NCI-H82 (cell line): Measurements from ENCODE around the gene LGI2.
"Not testable (repeated sequence)": the region's sequence is repeated elsewhere in the genome, so short reads cannot be mapped to it uniquely, and the experiment has no call there.

ENCODE experiments used
- DNase-seq: peaks from one replicate; lab custom pipeline; 2025; lab: John Stamatoyannopoulos, UW

Gene LGI2

DNA sequence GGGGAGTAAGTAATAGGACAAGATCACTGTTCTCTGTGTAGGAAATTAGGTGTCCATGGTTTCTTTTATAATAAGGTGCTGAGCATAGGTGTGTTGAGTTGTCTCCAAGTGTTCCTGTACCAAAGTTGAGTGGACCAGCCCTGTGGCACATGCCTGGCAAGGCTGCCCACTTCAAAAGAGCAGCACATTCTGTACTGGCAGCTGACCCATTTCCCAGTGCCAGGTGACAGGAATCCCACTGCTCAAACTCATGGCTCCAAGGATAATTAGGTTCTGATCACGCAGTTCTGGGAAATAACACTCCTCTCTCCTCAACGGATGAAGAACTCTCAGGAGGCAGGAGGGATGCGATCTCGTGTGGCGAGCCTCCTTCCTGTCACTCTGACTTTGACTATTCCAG is 12.8 kb upstream of the LGI2 start:
- no peak for DNase-seq

DNA sequence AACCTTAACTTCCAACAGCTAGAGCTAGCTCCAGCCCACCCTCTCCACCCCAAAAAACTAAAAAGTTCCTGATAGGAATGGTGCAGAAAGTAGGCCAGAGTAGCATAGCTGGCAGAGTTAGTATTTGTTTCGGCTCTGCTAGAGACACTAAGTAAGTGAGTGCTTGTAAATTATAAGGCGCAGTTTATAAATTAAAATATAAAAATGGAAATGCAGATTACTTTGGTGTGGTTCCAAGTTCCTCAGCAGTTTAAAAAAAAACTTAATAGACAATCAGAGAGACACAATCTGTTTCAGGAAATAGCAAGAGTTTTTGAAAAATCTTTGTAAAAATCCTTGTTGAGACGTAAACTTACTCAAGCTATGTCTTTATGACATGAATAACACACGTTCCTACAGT is 2.8 kb upstream of the LGI2 start:
- no peak for DNase-seq

DNA sequence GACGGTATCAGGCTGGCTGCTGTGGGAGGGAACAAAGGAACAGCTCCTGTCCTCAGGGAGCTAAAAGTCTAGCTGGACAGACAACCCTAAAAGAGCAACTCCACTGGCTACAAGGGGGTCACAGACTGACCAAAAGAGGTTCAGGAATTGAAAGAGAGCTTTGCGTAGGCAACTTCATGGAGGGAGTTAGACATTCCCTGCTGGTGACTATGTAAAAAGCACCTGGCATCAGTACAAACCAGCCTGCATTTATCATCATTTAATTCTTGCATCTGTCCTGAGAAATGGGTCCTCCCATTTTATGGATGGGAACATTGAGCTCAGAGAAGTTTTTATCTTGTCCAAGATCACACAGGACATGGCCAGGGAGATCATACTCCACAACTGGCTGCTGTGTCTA is 1.4 kb upstream of the LGI2 start:
- no peak for DNase-seq

DNA sequence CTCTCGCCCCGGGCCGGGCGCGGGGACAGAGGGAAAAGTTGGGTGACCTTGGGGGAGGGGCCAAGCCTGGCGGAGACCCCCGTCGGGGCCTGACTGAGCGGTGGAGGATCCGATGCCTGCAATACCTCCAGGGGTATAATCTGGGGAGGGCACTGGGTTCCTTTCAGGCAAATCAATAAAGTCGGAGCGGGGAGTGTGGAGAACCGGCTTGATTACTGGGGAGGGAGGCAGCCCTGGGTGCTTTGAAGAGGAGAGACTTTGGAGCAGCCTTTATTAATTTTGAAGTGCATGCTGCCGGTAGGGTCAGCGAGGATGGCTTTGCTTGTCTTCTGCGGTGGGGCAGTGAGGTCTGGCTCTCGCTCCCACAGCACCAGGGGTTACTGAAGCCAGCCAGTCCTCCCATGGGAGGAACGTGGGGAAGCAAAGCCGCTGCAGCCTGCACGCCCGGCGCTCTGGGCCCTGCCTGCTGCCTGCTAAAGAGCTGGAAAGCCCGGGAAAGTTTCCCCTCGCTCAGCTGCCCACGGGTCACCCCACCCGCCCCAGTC is 403 bp upstream of the LGI2 start:
- peak; percentile 50 for DNase-seq

DNA sequence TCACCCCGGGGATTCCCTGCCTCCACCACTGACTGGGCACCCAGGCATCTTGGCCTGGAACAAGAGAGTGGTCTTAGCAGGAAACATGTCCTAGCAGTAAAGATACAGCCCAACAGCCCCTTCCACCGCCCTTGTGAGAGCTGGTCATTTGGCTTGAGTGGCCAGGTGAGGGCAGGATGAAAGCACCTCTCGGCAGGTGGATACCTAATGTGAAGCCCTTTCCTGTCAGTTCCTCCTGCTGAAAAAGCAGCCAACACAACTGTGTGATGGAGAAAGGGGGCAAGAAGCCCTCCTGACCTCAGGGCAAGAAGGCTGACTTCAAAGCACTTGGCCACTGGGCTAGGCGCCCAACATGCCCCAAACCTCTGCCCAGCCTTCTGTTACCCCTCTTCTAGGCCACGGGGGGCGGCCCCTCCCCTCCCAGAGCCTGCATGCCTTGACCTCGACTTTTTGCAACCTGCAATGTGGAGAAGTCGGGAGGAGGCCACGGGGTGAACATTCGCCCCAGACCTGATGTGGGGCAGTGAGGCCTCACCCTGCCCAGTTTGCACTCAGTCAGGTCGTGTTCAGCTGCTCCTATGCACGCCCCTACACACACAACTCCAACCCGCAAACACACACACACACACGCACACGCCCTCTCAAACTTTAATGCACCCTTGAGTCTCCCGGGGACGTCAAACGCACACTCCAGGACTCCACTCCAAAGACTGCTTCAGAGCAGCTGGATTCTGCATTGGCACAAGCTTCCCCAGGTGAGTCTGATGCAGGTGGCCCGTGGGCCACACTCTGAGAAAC is 1.1 kb downstream of the LGI2 start:
- DNase-seq = no peak

DNA sequence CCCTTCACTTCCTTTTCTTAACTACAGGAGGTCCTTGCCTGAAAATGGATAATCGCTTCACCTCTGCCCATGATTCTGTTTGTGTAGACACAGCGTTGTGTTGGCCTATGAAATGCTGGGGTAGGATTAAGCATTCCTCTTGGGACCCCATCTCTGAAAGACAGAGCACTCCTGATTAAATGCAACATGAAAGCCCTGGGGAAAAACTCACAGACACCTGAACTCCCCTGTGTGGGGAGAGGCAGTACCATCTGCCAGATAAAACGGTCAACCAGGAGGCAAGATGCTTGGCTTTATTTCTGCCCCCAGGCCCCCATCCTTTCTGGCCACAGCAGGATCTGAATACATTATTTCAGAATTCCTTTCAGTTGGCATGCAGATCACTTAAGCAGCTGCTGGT is 1.9 kb downstream of the LGI2 start:
- DNase-seq = peak; percentile 66

DNA sequence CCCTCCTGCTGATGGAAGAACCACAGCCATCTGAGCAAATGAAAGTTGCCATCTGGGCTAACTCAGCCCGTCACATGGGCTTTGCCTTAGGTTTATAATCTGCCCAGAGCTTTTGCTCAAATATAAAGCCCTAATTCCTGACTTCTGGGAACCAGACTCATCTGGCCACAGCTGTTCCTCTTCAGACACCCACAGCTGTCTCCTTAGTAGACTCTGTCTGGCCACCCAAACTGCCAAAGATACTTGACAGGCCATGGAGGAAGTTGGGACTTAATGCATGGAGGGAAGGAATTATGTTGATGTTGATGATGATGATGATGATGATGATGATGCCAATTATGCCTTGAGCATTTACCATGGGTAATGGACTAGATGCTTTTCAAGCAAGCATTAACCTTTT is 8.0 kb downstream of the LGI2 start:
- DNase-seq = peak; percentile 67

DNA sequence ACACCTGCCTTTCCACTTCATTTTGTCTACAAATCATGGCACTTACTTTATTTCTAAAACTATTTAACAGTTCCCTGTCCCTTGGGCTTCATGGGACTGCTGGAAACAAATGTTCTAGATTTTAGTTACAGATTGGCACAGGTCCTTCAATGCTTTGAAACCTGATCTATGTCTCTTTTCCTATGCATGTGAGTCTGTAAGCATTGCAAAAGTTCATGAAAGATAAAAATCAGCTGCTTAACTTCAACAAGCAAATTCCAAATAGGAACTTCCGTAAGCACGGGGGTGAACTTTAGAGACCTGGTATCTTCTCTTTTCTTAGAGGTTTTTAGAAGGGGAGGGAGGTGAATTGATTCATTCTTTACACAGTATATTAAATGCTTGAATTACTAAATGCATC is 9.5 kb downstream of the LGI2 start:
- DNase-seq = no peak

DNA sequence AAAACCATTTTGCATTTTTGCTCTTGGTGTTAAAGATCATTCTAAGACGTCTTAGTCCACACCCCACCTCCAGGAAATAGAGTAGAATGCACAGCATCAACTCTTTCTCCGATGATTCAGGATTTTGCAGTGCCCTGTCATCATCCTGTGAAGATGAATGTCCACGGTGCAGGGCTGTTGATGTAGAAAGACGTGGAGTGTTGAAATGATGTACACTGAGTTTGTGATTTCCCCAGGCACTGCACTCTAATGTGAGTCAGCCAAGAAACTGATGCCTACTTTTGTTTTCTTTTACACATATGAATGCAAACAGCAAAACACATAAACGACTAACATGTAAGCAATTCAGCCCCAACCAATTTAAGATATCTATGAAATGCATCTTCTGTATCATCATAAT is 10.5 kb downstream of the LGI2 start:
- DNase-seq = no peak

DNA sequence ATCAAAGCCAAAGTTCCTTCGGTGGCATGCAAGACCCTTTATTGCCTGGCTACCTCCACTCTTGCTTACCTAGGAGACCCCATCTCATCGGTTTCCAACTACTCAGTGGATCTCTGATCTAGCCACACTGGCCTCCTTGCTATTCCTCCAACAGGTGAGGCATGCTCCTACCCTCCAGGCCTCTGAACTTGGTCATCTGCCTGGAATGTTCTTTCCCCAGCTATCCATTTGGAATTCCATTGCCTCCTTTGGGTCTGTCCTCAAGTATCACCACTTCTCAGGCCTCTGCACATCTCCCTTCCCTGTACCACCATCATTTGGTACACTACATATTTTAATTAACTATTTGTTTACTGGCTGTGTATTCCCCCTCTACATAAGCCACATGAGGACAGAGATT is 11.2 kb downstream of the LGI2 start:
- no peak for DNase-seq

DNA sequence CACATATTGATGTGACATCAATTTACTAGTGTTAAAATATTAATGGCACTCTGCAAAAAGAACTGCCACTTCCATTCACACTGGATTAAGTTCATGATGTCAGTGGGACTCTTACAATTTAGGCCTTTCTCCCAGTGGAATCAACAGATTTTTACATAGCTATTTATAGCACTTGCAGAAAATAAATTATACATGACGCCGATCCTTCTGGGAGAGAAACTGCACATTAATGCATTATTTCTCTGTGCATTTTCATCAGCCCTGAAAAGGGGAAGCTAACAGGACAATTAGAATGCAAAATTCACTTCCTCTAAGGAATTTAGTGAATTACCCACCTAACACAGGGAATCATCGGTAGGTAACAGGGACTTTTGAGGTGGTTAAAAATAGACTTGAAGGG is 15.7 kb downstream of the LGI2 start:
- no peak for DNase-seq

DNA sequence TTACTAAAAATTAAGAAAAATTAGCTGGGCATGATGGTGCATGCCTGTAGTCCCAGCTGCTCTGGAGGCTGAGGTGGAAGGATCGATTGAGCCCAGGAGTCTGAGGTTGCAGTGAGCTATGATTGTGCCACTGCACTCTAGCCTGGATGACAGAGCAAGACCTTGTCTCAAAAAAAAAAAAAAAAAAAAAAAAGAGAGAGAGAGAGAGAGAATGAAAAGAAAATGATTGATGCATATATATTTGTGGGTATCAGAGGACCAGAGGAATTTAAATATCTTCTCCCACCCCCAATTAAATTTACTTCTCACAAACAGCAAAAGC is 16.1 kb downstream of the LGI2 start:
- not testable (repeated sequence) for DNase-seq

DNA sequence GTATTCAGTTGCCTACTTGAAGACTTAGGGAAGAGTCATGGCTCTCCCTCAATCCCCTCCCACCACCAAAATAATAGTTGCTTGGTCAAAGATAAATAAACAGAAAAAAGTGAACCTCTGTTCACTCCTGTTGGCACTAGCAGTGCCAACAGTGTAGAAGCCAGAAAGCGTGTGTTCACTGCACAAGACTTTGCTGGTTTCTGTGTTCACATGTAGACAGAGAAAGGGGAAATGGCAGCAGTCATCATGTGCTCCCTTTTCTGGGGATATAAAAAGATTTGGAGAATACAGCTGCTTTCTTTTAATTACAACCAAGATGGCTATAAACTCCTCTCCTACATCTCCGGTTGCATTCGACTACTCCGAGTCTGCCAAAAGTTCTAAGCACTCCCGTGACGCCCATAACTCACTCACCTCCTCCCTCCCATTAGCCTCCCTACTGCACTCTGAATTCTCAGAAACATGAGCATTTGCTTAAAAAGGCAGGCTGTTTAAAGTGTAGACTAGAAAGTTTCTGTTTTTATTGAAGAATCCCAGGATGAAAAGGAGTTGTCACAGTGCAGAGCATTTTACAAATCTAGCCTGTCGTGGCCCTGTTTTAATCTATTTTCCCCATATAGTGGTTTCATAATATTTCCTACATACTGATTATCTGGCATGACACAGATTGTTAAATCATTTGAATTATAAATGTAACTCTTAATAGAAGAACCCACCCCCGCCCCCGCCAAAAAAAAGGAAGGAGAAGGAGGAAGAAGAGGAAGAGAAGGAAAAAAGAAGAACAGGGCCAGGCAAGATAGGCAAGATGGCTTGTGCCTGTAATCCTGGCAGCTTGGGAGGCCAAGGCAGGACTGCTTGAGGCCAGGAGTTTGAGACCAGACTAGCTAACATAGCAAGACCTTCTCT is 16.7 kb downstream of the LGI2 start:
- DNase-seq = no peak

DNA sequence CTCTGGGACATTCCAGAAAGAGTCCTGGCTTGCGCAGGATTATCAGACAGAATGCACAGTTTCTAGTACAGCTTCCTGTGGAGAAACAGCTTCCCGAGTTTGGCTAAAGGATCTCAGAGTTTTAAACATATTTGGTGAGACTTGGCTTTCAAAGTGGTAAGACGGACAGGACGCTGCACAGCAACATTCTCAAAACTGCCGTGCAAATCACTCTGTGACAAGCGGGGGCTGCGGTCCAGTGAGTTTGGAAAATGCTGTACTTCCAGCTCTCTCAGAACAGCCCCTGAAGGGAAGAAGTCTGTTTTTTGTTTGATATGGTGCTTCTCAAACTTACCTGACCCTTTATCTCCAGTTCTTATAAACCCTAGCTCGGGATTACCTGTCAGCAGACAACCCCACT is 18.1 kb downstream of the LGI2 start:
- DNase-seq = no peak

DNA sequence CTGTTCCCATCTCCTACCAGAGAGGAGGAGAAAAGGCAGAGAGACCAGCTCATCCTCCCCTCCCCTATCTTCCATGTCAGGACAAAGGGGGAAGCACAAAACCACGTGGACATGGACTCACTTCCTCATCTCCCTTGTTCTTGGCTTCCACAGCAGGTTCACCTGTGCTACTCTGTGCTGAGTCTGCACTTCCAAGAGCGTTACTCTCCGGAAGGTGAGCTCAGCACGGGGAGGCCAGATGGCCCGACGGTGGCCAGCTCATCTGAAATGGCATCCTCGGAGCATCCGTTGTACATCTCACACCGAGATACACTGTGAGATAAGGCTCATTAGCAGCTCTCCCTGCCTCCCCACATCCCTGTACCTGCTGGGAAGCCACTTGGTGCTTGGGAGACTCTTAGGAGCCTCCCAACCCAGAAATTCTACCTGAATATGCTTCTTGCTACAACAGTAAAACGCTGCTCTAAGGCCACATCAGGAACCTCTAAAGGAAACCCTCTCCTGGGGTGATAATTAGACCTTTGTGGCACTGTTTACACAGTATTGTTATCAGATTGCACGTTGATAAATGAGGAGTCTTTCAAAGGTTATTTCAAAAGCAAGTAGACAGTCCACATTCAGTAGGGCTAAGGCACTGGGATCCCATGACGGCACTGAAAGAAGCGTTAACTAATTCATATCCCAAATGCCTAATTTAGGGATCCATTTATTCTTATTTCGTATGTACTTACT is 19.4 kb downstream of the LGI2 start:
- no peak for DNase-seq

DNA sequence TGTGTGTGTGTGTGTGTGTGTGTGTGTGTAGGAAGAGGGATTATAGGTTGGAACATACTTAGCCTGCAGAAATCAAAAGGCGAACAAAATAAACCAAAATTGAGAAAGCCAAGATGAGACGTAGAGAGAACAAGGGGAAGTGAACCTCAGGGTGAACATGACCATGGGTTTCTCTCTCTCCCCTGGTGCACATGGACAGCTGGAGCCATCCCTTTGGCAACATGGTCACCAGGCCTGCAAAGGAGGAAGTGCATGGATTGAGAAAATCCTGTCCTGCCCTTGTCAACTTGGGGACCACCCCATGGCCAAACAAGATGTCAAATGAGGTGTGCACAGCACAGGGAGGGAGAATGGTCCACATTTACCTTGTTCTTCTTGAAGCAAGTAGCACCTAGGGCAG is 23.1 kb downstream of the LGI2 start:
- no peak for DNase-seq

DNA sequence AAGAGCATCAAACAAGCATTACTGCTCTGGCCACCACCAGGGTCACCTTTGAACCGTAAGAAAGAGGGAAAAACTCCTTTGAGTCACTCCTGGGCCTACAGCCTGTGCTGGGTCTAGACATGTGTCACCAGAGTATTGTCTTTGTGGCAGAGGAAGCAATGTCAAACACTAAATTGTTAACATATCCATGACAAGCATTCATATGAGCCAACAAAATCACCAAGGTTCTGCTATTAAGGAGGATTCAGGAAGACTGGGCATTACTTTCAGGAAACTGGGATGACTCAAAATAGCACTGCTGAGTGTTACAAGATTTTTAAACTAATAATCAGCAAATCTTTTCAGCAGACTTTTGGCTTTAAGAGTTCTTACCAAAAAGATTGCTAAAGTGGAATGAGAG is 28.1 kb downstream of the LGI2 start:
- no peak for DNase-seq

DNA sequence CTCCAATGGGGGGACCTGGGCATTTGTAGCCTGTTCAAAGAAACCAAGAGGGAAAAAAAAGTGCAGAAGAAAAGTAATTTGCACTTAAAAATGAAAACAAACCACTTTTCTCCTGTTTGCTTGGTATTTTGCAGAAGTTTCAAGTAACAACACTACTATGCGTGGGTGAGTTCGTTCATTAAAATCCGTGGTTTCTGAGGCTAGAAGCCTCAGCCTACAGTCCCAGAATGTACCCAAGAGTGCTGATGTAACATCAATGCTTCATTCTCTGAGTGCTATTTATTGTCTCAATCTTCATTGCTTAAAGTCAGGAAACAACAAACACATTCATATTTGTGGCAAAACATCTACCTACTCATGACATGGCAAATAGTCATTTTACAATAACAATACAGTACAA is 29.2 kb downstream of the LGI2 start:
- DNase-seq = no peak

DNA sequence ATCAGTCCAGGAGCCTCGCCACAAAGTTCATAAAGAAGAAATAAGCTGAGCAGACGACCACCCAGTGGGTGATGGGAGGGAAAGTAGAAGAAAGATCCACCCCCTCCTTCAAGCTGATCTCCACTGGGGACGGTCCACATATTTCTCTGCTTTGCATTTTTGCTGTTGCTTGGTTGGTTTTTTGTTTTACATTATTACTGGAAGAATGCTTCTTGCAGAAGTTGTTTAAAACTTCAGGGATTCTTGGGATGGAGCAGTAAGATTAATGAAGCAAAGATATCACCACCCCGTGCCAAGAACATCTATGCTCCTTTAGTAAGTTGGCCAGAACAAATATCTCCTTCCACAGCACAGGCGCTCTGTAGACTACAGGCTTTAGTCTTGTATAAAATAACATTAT is 30.1 kb downstream of the LGI2 start:
- DNase-seq = no peak

DNA sequence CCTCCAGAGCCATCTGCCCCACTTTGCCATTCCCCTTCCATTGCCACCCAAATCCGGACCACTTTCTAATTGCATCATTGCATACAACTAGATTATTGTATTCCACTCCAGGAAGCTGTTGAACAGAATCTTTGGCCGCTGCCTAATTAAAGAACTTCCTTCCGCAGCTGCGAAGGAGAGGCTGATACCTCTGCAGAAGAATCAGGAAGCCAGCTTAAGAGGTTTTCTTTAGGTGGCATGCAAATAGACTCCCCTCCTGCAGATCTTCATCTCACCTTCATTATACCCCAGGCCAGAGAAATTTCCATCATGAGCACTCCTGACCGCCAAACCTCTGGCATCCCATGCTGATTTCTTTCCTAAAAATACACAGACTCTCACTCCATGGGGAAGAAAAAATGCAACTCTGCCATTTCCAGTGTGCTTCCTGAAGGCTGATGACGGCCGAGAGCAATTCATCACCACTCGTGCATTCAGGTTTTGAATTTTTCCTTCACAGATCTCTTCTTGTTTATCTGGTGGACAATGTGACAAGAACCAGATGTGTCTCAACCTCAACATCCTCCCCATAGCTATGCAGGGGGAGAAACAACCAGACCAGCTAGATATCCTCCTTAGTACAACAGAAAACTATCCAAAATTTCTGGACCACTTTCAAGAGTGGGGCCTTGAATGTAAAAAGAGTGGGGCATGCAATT is 31.2 kb downstream of the LGI2 start:
- DNase-seq = no peak

DNA sequence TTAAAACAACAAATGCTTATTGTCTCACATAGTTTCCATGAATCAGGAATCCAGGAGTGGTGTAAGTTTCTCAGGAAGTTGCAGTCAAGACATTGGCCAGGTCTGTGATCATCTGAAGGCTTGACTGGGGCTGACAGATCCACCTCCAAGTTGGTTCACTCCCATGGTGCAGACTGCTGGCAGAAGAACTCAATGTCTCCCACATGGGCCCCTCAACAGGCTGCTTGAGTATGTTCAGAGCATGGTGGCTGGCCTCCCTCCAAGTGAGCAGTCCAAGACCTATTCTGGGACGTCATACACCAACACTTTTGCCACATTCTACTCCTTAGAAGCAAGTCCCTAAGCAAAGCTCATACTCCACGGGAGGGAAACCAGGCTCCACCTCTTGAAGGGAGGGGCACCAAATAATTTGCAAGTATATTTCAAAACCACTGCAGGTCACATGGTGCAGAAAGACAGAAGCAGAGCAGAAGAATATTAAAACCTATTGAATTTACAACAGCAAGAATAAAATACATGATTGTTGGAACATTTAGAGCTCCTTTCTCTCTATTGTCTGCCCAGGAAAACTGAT is 35.3 kb downstream of the LGI2 start:
- no peak for DNase-seq
